CD4-positive, alpha-beta T cell treated with Interleukin-2 at 100 ng/mL for 4 hours (primary cell): Measurements from ENCODE around the gene GPR160.
"Not testable (repeated sequence)": the region's sequence is repeated elsewhere in the genome, so short reads cannot be mapped to it uniquely, and the experiment has no call there.

ENCODE experiments used
- DNase-seq: peaks from one replicate; pipeline ENCODE4 v3.0.0-alpha.2; 2020; ENCODE audit warnings: low spot score

GPR160 gene

GRCh38 chr3:170111147-170111771, 73.5 kb downstream of the GPR160 start:
- no peak for DNase-seq

GRCh38 chr3:170114165-170114564, 76.4 kb downstream of the GPR160 start:
- not testable (repeated sequence) for DNase-seq

GRCh38 chr3:170117134-170117533, 79.3 kb downstream of the GPR160 start:
- DNase-seq = no peak

- no peak for DNase-seq
Observed at GRCh38 chr3:170128259-170128976, 90.6 kb downstream of the GPR160 start.

- no peak for DNase-seq
Observed at GRCh38 chr3:170128977-170129431, 91.2 kb downstream of the GPR160 start.

- DNase-seq = no peak
Observed at GRCh38 chr3:170130532-170130931, 92.7 kb downstream of the GPR160 start.

GRCh38 chr3:170132335-170132734, 94.5 kb downstream of the GPR160 start:
- no peak for DNase-seq
